SKM-1 treated with dmso at 0.1 percent for 144 hours (cell line): Measurements from ENCODE around the gene CES3.
"Not testable (repeated sequence)": the region's sequence is repeated elsewhere in the genome, so short reads cannot be mapped to it uniquely, and the experiment has no call there.

ENCODE experiments used
- DNase-seq: peaks from one replicate; lab custom pipeline; 2025; ENCODE audit not compliant: unreplicated experiment; lab: John Stamatoyannopoulos, UW

CES3 gene

GRCh38 chr16:66926961-66927436 lies 34.1 kb upstream of the CES3 start:
- DNase-seq, result peak; percentile 27

- DNase-seq, result no peak
Measured at GRCh38 chr16:66927918-66928649, 33.0 kb upstream of the CES3 start.

GRCh38 chr16:66928702-66929388 lies 32.2 kb upstream of the CES3 start:
- peak; percentile 21 for DNase-seq

GRCh38 chr16:66930189-66930588 lies 30.9 kb upstream of the CES3 start:
- no peak for DNase-seq

GRCh38 chr16:66931665-66932064 lies 29.4 kb upstream of the CES3 start:
- DNase-seq, result no peak

- no peak for DNase-seq
Measured at GRCh38 chr16:66932076-66932475, 29.0 kb upstream of the CES3 start.

- no peak for DNase-seq
Measured at GRCh38 chr16:66933776-66934137, 27.3 kb upstream of the CES3 start.

GRCh38 chr16:66934138-66934838 lies 26.8 kb upstream of the CES3 start, which contains the start of gene CIAO2B:
TSS of gene CIAO2B (minus strand) at chr16:66934402. CDS start at chr16:66934364, 38 bp downstream.
- DNase-seq, result peak; percentile 68

- not testable (repeated sequence) for DNase-seq
Measured at GRCh38 chr16:66934839-66935313, 26.2 kb upstream of the CES3 start.

GRCh38 chr16:66935314-66936011 lies 25.6 kb upstream of the CES3 start, which contains the start of gene CES2:
TSS of gene CES2 (plus strand) at chr16:66935516. CDS start at chr16:66935636, 120 bp downstream.
- DNase-seq, result no peak

GRCh38 chr16:66936462-66936861 lies 24.6 kb upstream of the CES3 start:
- DNase-seq, result no peak

GRCh38 chr16:66936889-66937554 lies 24.0 kb upstream of the CES3 start:
- DNase-seq, result no peak

- DNase-seq, result no peak
Measured at GRCh38 chr16:66937725-66938337, 23.2 kb upstream of the CES3 start.

GRCh38 chr16:66939366-66939765 lies 21.7 kb upstream of the CES3 start:
- DNase-seq, result no peak

- DNase-seq, result no peak
Measured at GRCh38 chr16:66940236-66940635, 20.8 kb upstream of the CES3 start.

GRCh38 chr16:66942981-66943380 lies 18.1 kb upstream of the CES3 start:
- no peak for DNase-seq

GRCh38 chr16:66943426-66944053 lies 17.5 kb upstream of the CES3 start:
- no peak for DNase-seq

- DNase-seq, result no peak
Measured at GRCh38 chr16:66944054-66944441, 17.0 kb upstream of the CES3 start.

- not testable (repeated sequence) for DNase-seq
Measured at GRCh38 chr16:66944971-66945370, 16.1 kb upstream of the CES3 start.
